Muscle of back (tissue), 11 donors: Measurements from ENCODE around the gene TES. TPM values are rescaled to one million over a fixed set of nuclear protein-coding genes. Genes with fewer than 3 reads are reported as not detected.

ENCODE experiments used
- DNase-seq, 3 donors: peaks; one replicate each; pipeline versions ENCODE4 v3.0.0 to v3.0.0-alpha.2; 2013
- polyA plus RNA-seq, 10 donors: library from polyadenylated mRNA; unstranded; fragments of 120-200 nt; gene quantifications; one replicate each; pipeline ENCODE4 v1.2.1, GENCODE V29; 2013; ENCODE audit not compliant: insufficient read length in 10 of 10

Gene TES
- polyA plus RNA-seq, 10 donors, result 15.6 to 33.4 (median 20.4) TPM

DNA sequence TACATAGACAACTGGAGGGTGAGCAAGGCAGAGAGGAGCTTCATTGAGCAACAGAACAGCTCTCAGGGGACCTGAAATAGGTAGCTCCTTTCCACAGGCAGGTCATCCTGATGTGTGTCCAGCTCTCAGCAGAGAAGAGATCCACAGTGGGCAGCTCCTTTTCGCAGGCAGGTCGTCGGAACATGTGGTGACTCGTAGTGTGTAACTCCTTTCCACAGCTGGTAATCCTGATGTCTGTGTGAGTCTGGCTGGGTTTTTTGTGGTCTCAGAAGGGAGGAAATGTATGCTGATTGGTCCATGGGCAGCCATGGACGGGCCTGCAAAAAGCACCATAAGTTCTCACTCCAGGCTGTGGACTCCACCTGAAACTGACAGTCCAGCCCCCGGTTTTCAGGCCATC lies 24.4 kb upstream of the TES start:
- no peak for DNase-seq

DNA sequence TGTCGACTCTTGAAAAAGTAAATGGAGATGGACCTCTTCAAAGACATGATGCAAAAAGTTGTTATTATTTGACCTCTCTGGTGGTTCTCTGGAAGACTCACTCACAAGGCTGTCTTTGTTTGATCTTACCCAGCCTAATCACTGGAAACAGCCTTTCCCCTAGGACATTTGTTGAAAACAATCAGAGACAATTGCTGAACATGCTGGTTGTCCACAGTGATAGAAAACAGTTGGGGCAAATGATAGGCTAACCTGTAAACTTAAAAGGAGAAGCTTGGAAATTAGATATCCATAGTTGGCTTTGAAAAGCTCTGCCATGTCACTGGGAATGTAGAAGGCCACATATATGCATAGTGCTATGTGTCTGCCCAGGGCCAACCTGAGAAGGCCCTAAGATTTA lies 22.9 kb upstream of the TES start:
- no peak for DNase-seq

- no peak for DNase-seq
These were observed 16.8 kb upstream of the TES start for GRCh38 chr7:116193329-116194087.

GRCh38 chr7:116194115-116194514 lies 16.2 kb upstream of the TES start:
- no peak for DNase-seq

- no peak for DNase-seq
These were observed 14.9 kb upstream of the TES start for GRCh38 chr7:116195451-116195850.

DNA sequence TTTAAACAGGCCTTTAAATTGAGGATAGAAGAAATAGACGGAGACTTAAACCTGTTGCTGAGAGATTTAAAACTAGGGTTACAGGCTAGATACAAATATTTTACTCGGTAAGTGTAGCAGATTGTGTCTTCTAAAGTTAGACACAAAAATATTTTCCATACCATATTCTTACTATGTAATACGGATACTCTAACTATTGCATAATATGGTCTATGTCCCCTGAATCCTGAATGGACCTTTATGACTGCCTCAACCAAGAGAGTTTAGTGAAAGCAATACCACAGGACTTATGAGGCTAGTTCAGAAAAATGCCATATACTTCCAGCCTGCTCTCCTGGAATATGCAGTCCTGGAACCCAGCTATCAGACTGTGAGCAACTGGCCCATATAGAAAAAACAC lies 13.4 kb upstream of the TES start:
- DNase-seq, result no peak

DNA sequence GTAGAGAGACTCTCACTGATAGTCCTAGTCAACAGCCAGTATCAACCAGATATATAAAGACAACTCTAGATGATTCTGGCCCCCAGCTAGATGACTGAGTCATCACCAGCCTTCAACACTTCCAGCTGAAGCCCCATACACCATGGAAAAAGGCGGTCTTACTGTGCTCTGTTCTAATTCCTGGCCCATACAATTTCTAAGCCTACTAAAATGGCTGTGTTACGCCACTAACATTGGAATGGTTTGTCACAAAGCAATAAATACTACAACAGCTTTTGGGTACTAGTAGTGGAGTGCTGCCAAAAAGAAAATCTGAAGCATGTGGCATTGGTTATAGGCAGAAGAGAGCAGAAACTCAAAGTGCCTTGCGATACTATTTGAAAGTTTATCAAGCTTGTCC lies 13.0 kb upstream of the TES start:
- peak in 1 of 3 donors; percentile 56 for DNase-seq

DNA sequence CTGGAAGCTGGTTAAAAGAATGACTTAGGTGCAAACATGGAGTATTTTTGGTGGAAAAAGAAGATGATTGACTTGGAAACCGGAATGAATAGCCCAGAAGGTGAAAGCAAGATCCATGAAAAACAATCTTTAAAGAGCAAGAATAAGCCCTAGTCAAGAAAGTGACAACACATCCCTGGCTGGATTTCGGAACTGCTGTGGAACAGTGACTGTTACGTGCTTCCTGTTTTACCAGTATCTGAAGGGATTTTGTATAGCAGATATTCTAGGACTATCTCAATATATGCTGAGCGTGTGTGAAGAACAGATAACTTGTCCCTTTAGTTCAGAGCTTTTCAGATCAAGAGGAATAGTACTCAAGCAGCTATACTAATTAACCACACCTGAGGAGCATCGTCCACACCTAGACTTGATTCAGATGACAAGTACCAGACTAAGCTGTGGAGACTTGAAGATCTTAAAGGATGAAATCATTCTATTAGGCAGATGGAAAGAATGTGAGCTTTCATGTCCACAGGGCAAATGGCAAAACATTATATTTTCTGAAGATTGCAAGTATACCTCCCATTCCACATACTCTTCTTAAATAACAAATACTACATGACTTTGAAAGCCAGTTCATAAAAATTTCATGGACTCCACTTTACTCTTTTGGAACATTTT lies 11.5 kb upstream of the TES start:
- DNase-seq, result no peak

DNA sequence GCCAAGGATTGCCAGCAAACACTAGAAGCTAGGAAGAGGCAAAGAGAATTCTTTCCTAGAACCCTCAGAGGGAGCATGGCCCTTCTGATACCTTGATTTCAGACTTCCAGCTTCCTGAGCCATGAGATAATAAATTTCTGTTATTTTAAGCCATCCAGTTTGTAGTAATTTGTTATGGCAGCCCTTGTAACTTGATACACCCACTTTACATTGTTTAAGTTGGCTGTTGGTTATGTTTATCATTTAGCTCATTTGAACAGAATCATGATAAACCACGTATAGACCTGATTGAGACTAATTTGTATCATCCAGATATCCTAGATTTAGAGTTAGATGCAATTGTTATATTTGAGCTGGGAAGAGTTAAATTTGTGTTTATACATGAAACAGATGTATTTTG lies 9.4 kb upstream of the TES start:
- no peak for DNase-seq

- DNase-seq, result no peak
These were observed 4.2 kb upstream of the TES start for GRCh38 chr7:116206141-116206540.

GRCh38 chr7:116208919-116209318 lies 1.4 kb upstream of the TES start:
- no peak for DNase-seq

DNA sequence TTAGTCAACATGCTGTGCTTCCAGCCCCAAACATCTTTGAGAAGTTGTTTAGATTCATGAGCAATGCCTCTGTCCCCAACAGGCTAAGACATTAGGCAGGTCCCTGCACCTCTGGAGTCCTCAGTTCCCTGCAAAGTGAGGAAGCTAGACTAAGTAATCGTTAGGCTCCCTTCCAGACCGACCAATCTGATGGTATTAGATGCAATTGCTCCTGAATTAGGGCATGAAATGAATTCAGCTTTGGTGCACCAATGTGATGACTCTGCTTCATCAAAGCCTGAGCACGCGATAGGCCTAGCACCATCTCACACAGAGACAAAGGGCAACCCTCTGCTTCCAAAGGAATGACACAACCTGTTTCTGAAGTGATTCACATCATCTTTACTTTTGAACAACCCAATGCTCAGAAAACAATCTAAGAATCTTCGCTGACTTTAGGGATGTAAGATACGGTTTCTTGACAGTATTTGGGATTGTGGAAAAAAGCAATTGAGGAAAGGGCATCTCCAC lies 723 bp upstream of the TES start:
- peak in 1 of 3 donors; percentile 26 for DNase-seq

GRCh38 chr7:116211006-116211912 lies 920 bp downstream of the TES start:
- DNase-seq, result peak; percentile 81 to 88 (median 86)

GRCh38 chr7:116211913-116212596 lies 1.7 kb downstream of the TES start:
- peak in 2 of 3 donors; percentile 31 to 50 for DNase-seq

- DNase-seq, result peak in 1 of 3 donors; percentile 38
These were observed 2.5 kb downstream of the TES start for GRCh38 chr7:116212869-116213268.

GRCh38 chr7:116213361-116214130 lies 3.2 kb downstream of the TES start:
- peak in 2 of 3 donors; percentile 69 to 82 for DNase-seq

DNA sequence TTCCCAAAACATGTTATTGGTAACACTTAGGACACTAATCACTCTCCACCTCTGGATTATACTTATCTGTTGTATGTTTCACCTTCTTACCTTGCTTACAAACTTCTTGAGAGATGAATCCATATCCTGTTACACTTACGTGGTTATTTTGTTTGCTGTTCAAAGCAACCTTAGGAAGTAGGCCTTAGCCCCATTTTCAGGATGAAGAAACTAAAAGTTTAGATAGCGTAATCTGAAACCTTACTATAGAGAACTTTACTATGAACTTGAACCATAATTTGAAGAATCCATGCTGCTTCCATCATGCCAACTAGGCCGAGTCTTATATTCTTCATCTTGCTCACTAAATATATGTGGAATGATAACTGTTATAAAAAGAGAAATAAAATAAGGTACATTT lies 4.6 kb downstream of the TES start:
- no peak for DNase-seq

DNA sequence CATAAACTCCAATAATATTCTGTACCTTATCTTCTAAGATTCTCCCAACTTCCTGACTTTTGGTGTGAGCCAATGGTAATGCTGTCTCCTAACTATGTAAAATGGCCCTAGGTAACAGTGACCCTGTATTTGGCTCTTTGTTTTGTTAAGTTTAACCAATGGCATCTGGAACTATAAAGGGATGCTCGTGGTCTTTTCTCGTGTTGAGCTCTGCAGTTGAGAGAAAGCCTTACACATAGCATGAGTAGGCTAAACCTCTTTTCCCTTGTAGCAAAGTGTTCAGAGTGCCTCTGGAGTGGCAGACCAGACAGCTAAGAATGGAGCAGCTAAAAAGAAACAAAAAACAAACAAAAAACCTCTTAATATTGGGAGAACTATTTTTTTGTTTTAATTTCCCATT lies 5.2 kb downstream of the TES start:
- DNase-seq, result no peak

GRCh38 chr7:116216956-116217571 lies 6.7 kb downstream of the TES start:
- DNase-seq, result no peak

DNA sequence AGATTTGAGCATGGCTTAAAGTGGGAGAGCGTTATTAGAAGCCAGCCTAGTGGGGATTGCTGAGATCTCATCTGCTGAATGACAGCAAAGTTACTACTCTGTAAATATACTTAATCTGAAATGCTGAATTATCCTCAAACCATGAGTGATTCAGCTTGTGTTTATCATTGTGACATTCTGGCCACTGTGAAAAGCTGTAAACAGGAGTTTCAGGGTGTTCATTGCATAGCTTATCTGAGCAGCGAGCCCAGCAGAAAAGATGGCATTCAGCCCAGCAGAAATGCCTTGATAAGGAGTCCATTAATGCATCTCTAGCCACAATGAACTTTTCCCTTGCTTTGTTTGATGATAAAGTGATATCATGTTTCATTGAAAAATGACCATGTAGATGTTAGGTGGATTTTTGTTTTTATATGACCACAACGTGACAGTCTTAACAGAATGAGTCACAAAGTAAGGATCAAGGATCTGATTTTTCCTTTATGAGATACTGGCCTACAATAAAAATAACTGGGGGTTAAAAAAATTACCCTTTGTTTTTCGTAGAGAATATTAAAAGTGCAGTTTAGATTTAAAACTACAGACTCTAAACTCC lies 7.8 kb downstream of the TES start:
- peak in 2 of 3 donors; percentile 42 to 72 for DNase-seq
